Thoracic aorta (tissue), 2 donors: ENCODE measurements around the gene CDC42EP5. TPM values are rescaled to one million over a fixed set of nuclear protein-coding genes. Genes with fewer than 3 reads are reported as not detected.

Experiments
- ATAC-seq: fragments of 150-250 bp; one replicate; pipeline ENCODE4 v1.8.0; 2017; ENCODE audit warnings: low read depth; ENCODE audit not compliant: insufficient number of reproducible peaks, low FRiP score
- DNase-seq: peaks from one replicate; pipeline ENCODE4 v3.0.0-alpha.2; 2020; ENCODE audit warnings: low spot score
- H3K27ac ChIP-seq, 2 donors: fragments of 200-600 bp; sonication (generic); 1 replicate in 1 of 2; 2 replicates in 1 of 2; pipeline ENCODE4 v1.5.1; 2016; ENCODE audit warnings: mild to moderate bottlenecking in 2 of 2, moderate library complexity in 2 of 2
- H3K27me3 ChIP-seq: fragments of 200-600 bp; sonication (generic); replicated peaks from 2 replicates; pipeline ENCODE4 v1.6.0; 2016; ENCODE audit warnings: mild to moderate bottlenecking; ENCODE audit not compliant: insufficient read depth
- H3K36me3 ChIP-seq: fragments of 200-600 bp; sonication (generic); one replicate; pipeline ENCODE4 v1.5.1; 2016
- H3K4me1 ChIP-seq, 2 donors: fragments of 200-600 bp; sonication (generic); 1 replicate in 1 of 2; 2 replicates in 1 of 2; pipeline versions ENCODE4 v1.5.1 to v1.6.0; 2016; ENCODE audit warnings: low read depth in 2 of 2, mild to moderate bottlenecking in 1 of 2; ENCODE audit not compliant: control insufficient read depth in 1 of 2
- H3K4me3 ChIP-seq: fragments of 200-600 bp; sonication (generic); 2 replicates; pipeline ENCODE4 v1.5.1; 2016; ENCODE audit warnings: mild to moderate bottlenecking
- H3K9me3 ChIP-seq: fragments of 200-600 bp; sonication (generic); 2 replicates; pipeline ENCODE4 v1.5.1; 2016
- total RNA-seq, 2 donors: library from RNA; depleted of rRNA; stranded (reverse); fragments of >200 nt; gene quantifications; one replicate each; pipeline versions ENCODE4 v1.1.0 to v1.2.3, GENCODE V29; 2016
- TF ChIP-seq, protein P1 (sequence below): fragments of 200-600 bp; sonication (generic); IDR thresholded peaks from one replicate; pipeline ENCODE4 v1.5.1; 2019; ENCODE audit warnings: antibody characterized with exemption

The CDC42EP5 gene
- total RNA-seq, 2 donors from 2014 or later: 41.2 to 55.9 TPM

GRCh38 chr19:54424201-54424600 lies 48.9 kb downstream of the CDC42EP5 start:
- no peaks in the 10 kb centered on the region for H3K4me1 ChIP-seq
- TF ChIP-seq, protein P1, sequence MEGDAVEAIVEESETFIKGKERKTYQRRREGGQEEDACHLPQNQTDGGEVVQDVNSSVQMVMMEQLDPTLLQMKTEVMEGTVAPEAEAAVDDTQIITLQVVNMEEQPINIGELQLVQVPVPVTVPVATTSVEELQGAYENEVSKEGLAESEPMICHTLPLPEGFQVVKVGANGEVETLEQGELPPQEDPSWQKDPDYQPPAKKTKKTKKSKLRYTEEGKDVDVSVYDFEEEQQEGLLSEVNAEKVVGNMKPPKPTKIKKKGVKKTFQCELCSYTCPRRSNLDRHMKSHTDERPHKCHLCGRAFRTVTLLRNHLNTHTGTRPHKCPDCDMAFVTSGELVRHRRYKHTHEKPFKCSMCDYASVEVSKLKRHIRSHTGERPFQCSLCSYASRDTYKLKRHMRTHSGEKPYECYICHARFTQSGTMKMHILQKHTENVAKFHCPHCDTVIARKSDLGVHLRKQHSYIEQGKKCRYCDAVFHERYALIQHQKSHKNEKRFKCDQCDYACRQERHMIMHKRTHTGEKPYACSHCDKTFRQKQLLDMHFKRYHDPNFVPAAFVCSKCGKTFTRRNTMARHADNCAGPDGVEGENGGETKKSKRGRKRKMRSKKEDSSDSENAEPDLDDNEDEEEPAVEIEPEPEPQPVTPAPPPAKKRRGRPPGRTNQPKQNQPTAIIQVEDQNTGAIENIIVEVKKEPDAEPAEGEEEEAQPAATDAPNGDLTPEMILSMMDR: no peak
- no peak overlapping the region for H3K4me3 ChIP-seq
- peaks cover 2% of the 10 kb centered on the region for H3K27me3 ChIP-seq
- no peak overlapping the region for H3K27ac ChIP-seq
- no peak for DNase-seq
- H3K9me3 ChIP-seq: no peaks in the 10 kb centered on the region
- H3K36me3 ChIP-seq: no peaks in the 10 kb centered on the region
- no peak for ATAC-seq

- Histone ChIP-seq H3K27ac (no peak overlapping the region), H3K27me3 (no peaks in the 10 kb centered on the region), H3K36me3 (no peaks in the 10 kb centered on the region), H3K4me3 (no peak overlapping the region), H3K9me3 (no peaks in the 10 kb centered on the region), H3K4me1 (no peaks in the 10 kb centered on the region)
- ATAC-seq (no peak), DNase-seq (no peak)
- TF ChIP-seq, protein P1: no peak
These were observed 51.0 kb downstream of the CDC42EP5 start for GRCh38 chr19:54422136-54422535.

- DNase-seq: no peak
These were observed 51.6 kb downstream of the CDC42EP5 start for GRCh38 chr19:54421521-54421920.

GRCh38 chr19:54421169-54421516 lies 52.0 kb downstream of the CDC42EP5 start:
- TF ChIP-seq, protein P1: no peak
- Histone ChIP-seq H3K4me3 (no peak overlapping the region), H3K4me1 (no peaks in the 10 kb centered on the region), H3K9me3 (no peaks in the 10 kb centered on the region), H3K27me3 (no peaks in the 10 kb centered on the region), H3K27ac (no peak overlapping the region), H3K36me3 (no peaks in the 10 kb centered on the region)
- no peak for DNase-seq
- ATAC-seq: no peak

More at GRCh38 chr19:54421521-54421920, 51.6 kb downstream of the CDC42EP5 start:
- H3K27ac ChIP-seq: no peak overlapping the region
- ATAC-seq: no peak
- no peaks in the 10 kb centered on the region for H3K36me3 ChIP-seq
- H3K4me1 ChIP-seq: no peaks in the 10 kb centered on the region
- no peak overlapping the region for H3K4me3 ChIP-seq
- H3K9me3 ChIP-seq: no peaks in the 10 kb centered on the region
- TF ChIP-seq, protein P1: no peak
- H3K27me3 ChIP-seq: no peaks in the 10 kb centered on the region

DNA sequence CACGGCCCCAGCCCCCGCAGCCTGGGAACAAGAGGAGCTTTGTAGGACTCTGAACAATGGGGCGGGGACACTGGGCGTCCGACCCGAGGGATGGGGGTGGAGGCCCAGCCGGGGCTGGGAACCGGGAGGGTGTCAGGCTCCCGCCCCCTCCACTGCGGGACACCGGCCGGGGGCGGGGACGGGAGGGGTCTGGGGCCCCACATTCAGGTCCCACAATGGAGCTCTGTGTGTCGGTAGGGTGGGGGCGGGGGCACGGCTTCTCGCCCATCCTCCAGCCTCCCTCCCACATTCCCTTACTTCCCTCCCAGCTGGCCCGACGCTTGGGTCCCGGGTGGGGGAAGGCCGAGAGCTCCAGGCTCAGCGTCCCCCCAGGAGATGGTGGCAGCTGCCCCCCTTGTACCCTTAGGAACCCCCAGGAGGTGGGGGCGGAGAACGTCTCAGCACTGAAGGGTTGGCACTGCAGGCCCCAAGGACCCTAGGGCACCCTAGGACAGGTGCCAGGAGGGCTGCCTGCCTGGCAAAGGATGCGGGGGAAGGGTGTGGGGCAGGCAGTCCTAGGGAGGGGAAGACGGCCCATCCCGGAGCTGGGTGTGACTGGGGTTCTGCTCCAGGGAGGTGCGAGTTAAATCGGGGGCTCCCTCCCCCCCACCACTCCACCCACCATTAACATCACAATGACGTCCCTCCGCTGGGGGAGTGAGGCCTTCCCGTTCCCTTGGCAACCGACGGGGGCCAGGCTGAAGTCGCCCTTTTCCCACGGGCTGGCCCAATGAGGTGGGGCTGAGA lies 52.5 kb downstream of the CDC42EP5 start:
- H3K36me3 ChIP-seq: no peaks in the 10 kb centered on the region
- TF ChIP-seq, protein P1: no peak
- ATAC-seq (no peak), DNase-seq (no peak)
- H3K9me3 ChIP-seq: no peaks in the 10 kb centered on the region
- H3K4me1 ChIP-seq: no peaks in the 10 kb centered on the region
- H3K4me3 ChIP-seq: no peak overlapping the region
- no peaks in the 10 kb centered on the region for H3K27me3 ChIP-seq
- H3K27ac ChIP-seq: no peak overlapping the region
